ENCODE measurements around the gene ITFG1.

ITFG1 gene

GRCh38 chr16:47278306-47278970, 182.4 kb downstream of the ITFG1 start:
- H2AFZ ChIP-seq (ENCODE audit: low read depth, low read length), result no peak overlapping the region
- H3K4me1 ChIP-seq (ENCODE audit: insufficient read depth, low read length), result peaks cover 5% of the 10 kb centered on the region
- H3K9me3 ChIP-seq (ENCODE audit: low read length), result peaks cover 2% of the 10 kb centered on the region

GRCh38 chr16:47276522-47276921, 184.3 kb downstream of the ITFG1 start:
- Histone ChIP-seq H2AFZ (ENCODE audit: low read depth, low read length) (no peak overlapping the region), H3K36me3 (ENCODE audit: insufficient read depth, low read length) (peaks cover 2% of the 10 kb centered on the region), H3K4me1 (ENCODE audit: insufficient read depth, low read length) (peaks cover 5% of the 10 kb centered on the region), H3K9me3 (ENCODE audit: low read length) (no peaks in the 10 kb centered on the region), H3K27me3 (ENCODE audit: insufficient read depth, low read length) (no peaks in the 10 kb centered on the region), H3K4me3 (ENCODE audit: low read length) (no peak overlapping the region)

More at GRCh38 chr16:47278306-47278970, 182.4 kb downstream of the ITFG1 start:
- no peak overlapping the region for H3K4me3 ChIP-seq (ENCODE audit: low read length)
- H3K36me3 ChIP-seq (ENCODE audit: insufficient read depth, low read length), result no peaks in the 10 kb centered on the region
- no peaks in the 10 kb centered on the region for H3K27me3 ChIP-seq (ENCODE audit: insufficient read depth, low read length)

GRCh38 chr16:47262938-47263337, 197.9 kb downstream of the ITFG1 start:
- no peaks in the 10 kb centered on the region for H3K9me3 ChIP-seq (ENCODE audit: low read length)
- H2AFZ ChIP-seq (ENCODE audit: low read depth, low read length), result no peak overlapping the region

DNA sequence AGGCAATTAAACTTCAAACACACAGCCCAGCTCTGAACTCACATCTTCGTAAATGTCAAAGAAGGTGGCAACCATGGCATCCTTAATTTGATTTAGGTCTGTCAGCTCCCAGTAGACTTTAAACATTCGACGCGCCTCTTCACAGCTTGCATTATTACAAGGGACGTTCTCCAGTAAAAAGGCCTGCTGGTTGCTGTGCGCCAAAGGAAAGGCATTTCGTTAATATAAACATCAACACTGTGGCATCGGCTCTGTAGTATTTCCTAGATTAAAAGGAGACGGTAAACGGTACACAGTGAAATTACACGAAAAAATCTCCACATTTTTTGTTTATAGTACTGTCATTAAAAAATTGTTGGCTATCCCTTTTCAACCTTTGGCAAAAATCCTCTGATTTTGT, 200.4 kb downstream of the ITFG1 start:
- Histone ChIP-seq H3K9me3 (ENCODE audit: low read length) (no peaks in the 10 kb centered on the region), H3K27me3 (ENCODE audit: insufficient read depth, low read length) (no peaks in the 10 kb centered on the region), H2AFZ (ENCODE audit: low read depth, low read length) (no peak overlapping the region), H3K4me1 (ENCODE audit: insufficient read depth, low read length) (no peaks in the 10 kb centered on the region), H3K4me3 (ENCODE audit: low read length) (no peak overlapping the region), H3K36me3 (ENCODE audit: insufficient read depth, low read length) (peaks cover 14% of the 10 kb centered on the region)

More at GRCh38 chr16:47262938-47263337, 197.9 kb downstream of the ITFG1 start:
- H3K27me3 ChIP-seq (ENCODE audit: insufficient read depth, low read length), result no peaks in the 10 kb centered on the region
- H3K36me3 ChIP-seq (ENCODE audit: insufficient read depth, low read length), result peaks cover 4% of the 10 kb centered on the region
- H3K4me3 ChIP-seq (ENCODE audit: low read length), result no peak overlapping the region
- H3K4me1 ChIP-seq (ENCODE audit: insufficient read depth, low read length), result no peaks in the 10 kb centered on the region

GRCh38 chr16:47258874-47259461, 201.9 kb downstream of the ITFG1 start:
- no peaks in the 10 kb centered on the region for H3K4me1 ChIP-seq (ENCODE audit: insufficient read depth, low read length)
- H2AFZ ChIP-seq (ENCODE audit: low read depth, low read length), result no peak overlapping the region
- no peaks in the 10 kb centered on the region for H3K27me3 ChIP-seq (ENCODE audit: insufficient read depth, low read length)
- peaks cover 17% of the 10 kb centered on the region for H3K36me3 ChIP-seq (ENCODE audit: insufficient read depth, low read length)
- no peaks in the 10 kb centered on the region for H3K9me3 ChIP-seq (ENCODE audit: low read length)
- H3K4me3 ChIP-seq (ENCODE audit: low read length), result no peak overlapping the region

DNA sequence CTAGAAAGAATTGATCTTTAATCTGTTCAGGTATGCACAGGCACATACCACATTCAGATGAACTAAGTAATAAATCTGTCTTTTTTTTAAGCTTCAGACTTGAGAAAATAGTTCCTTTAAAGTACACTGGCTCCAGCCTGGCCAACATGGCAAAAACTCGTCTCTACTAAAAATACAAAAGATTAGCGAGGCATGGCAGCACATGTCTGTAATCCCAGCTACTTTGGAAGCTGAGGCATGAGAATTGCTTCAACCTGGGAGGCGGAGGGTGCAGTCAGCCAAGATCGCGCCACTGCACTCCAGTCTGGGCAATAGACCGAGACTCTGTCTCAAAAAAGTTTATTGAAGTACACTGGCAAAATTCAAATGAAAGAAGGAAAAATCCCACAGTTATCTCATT, 206.1 kb downstream of the ITFG1 start:
- no peak overlapping the region for H2AFZ ChIP-seq (ENCODE audit: low read depth, low read length)
- no peaks in the 10 kb centered on the region for H3K9me3 ChIP-seq (ENCODE audit: low read length)
- no peaks in the 10 kb centered on the region for H3K4me1 ChIP-seq (ENCODE audit: insufficient read depth, low read length)
- H3K27me3 ChIP-seq (ENCODE audit: insufficient read depth, low read length), result no peaks in the 10 kb centered on the region
- H3K36me3 ChIP-seq (ENCODE audit: insufficient read depth, low read length), result peaks cover 17% of the 10 kb centered on the region
- H3K4me3 ChIP-seq (ENCODE audit: low read length), result no peak overlapping the region

DNA sequence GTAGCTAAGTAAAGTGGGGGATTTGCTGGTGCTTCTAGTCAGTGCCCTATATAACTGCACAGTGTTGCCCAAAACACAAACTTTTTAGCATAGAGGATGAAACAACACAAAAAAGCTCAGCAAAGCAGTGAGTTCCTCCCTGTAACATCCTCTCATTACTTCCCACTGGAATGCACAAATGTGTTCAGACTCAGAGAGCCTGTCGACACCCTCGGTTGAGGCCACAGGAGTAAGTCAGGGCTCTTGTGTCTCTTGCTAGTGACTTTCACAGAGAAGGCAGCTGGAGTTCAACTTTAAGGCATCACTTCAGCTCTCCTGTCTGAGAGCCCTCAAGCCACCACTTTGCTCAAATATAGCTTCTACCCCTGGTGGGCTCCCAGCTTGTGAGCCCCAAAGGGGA, 209.9 kb downstream of the ITFG1 start:
- no peaks in the 10 kb centered on the region for H3K9me3 ChIP-seq (ENCODE audit: low read length)
- H3K4me1 ChIP-seq (ENCODE audit: insufficient read depth, low read length), result peaks cover 11% of the 10 kb centered on the region
- H3K4me3 ChIP-seq (ENCODE audit: low read length), result no peak overlapping the region
- no peaks in the 10 kb centered on the region for H3K27me3 ChIP-seq (ENCODE audit: insufficient read depth, low read length)
- no peak overlapping the region for H2AFZ ChIP-seq (ENCODE audit: low read depth, low read length)
- H3K36me3 ChIP-seq (ENCODE audit: insufficient read depth, low read length), result peaks cover 4% of the 10 kb centered on the region

DNA sequence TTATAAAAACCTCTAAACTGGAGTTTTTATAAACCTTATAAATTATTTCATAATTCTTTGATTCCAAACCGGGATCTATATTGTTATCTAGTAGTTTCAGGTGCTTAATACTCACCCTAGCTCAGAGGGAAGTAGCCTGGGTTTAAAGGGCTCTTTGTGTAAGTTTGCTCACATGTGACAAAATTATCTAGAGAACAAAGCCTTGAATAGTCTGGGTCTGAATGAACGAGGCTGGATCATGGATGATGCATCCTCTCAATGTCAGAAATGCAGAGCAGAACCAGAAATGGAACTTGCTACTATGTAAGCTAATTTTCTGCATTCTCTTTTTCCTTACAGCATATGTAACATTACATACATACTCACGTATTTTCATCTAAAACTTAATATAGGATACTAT, 213.2 kb downstream of the ITFG1 start:
- Histone ChIP-seq H2AFZ (ENCODE audit: low read depth, low read length) (no peak overlapping the region), H3K27me3 (ENCODE audit: insufficient read depth, low read length) (no peaks in the 10 kb centered on the region), H3K36me3 (ENCODE audit: insufficient read depth, low read length) (no peaks in the 10 kb centered on the region), H3K4me3 (ENCODE audit: low read length) (no peak overlapping the region), H3K4me1 (ENCODE audit: insufficient read depth, low read length) (peaks cover 11% of the 10 kb centered on the region), H3K9me3 (ENCODE audit: low read length) (no peaks in the 10 kb centered on the region)

- no peaks in the 10 kb centered on the region for H3K9me3 ChIP-seq (ENCODE audit: low read length)
- H3K4me1 ChIP-seq (ENCODE audit: insufficient read depth, low read length), result peaks cover 11% of the 10 kb centered on the region
- H2AFZ ChIP-seq (ENCODE audit: low read depth, low read length), result no peak overlapping the region
- no peak overlapping the region for H3K4me3 ChIP-seq (ENCODE audit: low read length)
- no peaks in the 10 kb centered on the region for H3K36me3 ChIP-seq (ENCODE audit: insufficient read depth, low read length)
- no peaks in the 10 kb centered on the region for H3K27me3 ChIP-seq (ENCODE audit: insufficient read depth, low read length)
These were observed 216.7 kb downstream of the ITFG1 start for GRCh38 chr16:47244206-47244605.

- Histone ChIP-seq H3K4me3 (ENCODE audit: low read length) (no peak overlapping the region), H3K9me3 (ENCODE audit: low read length) (no peaks in the 10 kb centered on the region), H3K36me3 (ENCODE audit: insufficient read depth, low read length) (no peaks in the 10 kb centered on the region), H2AFZ (ENCODE audit: low read depth, low read length) (no peak overlapping the region), H3K27me3 (ENCODE audit: insufficient read depth, low read length) (no peaks in the 10 kb centered on the region), H3K4me1 (ENCODE audit: insufficient read depth, low read length) (no peaks in the 10 kb centered on the region)
These were observed 219.8 kb downstream of the ITFG1 start for GRCh38 chr16:47241061-47241460.

GRCh38 chr16:47236716-47237115, 224.1 kb downstream of the ITFG1 start:
- no peaks in the 10 kb centered on the region for H3K27me3 ChIP-seq (ENCODE audit: insufficient read depth, low read length)
- H3K4me3 ChIP-seq (ENCODE audit: low read length), result no peak overlapping the region
- no peak overlapping the region for H2AFZ ChIP-seq (ENCODE audit: low read depth, low read length)
- no peaks in the 10 kb centered on the region for H3K9me3 ChIP-seq (ENCODE audit: low read length)
- no peaks in the 10 kb centered on the region for H3K4me1 ChIP-seq (ENCODE audit: insufficient read depth, low read length)
- no peaks in the 10 kb centered on the region for H3K36me3 ChIP-seq (ENCODE audit: insufficient read depth, low read length)

GRCh38 chr16:47230296-47230695, 230.6 kb downstream of the ITFG1 start:
- no peaks in the 10 kb centered on the region for H3K27me3 ChIP-seq (ENCODE audit: insufficient read depth, low read length)
- H3K9me3 ChIP-seq (ENCODE audit: low read length), result no peaks in the 10 kb centered on the region
- peaks cover 3% of the 10 kb centered on the region for H3K36me3 ChIP-seq (ENCODE audit: insufficient read depth, low read length)
- no peak overlapping the region for H2AFZ ChIP-seq (ENCODE audit: low read depth, low read length)
- H3K4me1 ChIP-seq (ENCODE audit: insufficient read depth, low read length), result no peaks in the 10 kb centered on the region
- no peak overlapping the region for H3K4me3 ChIP-seq (ENCODE audit: low read length)

GRCh38 chr16:47229053-47230050, 231.5 kb downstream of the ITFG1 start:
- Histone ChIP-seq H3K27me3 (ENCODE audit: insufficient read depth, low read length) (no peaks in the 10 kb centered on the region), H3K4me1 (ENCODE audit: insufficient read depth, low read length) (no peaks in the 10 kb centered on the region), H3K36me3 (ENCODE audit: insufficient read depth, low read length) (peaks cover 3% of the 10 kb centered on the region), H3K9me3 (ENCODE audit: low read length) (no peaks in the 10 kb centered on the region), H2AFZ (ENCODE audit: low read depth, low read length) (no peak overlapping the region), H3K4me3 (ENCODE audit: low read length) (no peak overlapping the region)

All from neuron (in vitro differentiated cells).